ENCODE data around the gene ADCY2.

The ADCY2 gene

DNA sequence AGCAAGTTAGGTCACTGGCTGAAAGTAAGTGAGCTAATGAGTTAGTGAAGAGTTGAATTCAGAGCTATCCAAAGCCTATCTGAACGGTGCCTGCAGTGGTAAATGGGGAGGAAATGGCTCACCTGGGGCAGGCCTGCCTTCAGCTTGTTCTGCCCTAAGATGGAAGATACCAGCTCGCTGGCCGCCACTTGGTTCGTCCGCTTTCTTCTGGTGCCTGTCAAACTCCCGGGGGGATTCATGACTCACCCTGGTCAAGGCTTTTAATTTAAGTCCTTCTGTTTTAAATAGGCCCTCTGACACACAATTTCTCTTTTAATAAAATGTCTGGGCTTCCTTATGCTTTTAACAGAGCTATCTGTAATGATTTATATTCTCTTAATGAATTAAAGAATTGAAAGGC is 376.2 kb downstream of the ADCY2 start:
- no peak for DNase-seq (ENCODE audit: extremely low read depth in 1 of 2, low read depth in 1 of 2)

DNA sequence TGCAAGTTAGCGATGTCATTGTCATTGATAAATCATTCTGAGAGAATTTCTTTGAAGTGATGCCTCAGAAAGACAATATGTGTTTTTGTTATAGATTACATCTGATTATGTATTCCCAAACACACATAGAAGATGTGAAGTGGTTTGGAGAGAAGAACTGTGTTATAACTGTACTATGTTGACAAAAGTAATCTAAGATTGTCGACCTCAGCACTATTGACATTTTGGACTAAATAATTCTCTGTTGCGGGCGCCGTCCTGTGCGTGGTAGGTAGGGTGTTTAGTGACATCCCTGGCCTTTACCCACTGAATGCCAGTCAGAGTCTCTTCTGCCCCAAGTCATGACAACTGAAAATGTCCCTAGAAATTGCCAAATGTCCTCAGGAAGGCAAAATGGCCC is 377.2 kb downstream of the ADCY2 start:
- no peak for DNase-seq (ENCODE audit: extremely low read depth in 1 of 2, low read depth in 1 of 2)

GRCh38 chr5:7776442-7776841 is 380.5 kb downstream of the ADCY2 start:
- no peak for DNase-seq (ENCODE audit: extremely low read depth in 1 of 2, low read depth in 1 of 2)

DNA sequence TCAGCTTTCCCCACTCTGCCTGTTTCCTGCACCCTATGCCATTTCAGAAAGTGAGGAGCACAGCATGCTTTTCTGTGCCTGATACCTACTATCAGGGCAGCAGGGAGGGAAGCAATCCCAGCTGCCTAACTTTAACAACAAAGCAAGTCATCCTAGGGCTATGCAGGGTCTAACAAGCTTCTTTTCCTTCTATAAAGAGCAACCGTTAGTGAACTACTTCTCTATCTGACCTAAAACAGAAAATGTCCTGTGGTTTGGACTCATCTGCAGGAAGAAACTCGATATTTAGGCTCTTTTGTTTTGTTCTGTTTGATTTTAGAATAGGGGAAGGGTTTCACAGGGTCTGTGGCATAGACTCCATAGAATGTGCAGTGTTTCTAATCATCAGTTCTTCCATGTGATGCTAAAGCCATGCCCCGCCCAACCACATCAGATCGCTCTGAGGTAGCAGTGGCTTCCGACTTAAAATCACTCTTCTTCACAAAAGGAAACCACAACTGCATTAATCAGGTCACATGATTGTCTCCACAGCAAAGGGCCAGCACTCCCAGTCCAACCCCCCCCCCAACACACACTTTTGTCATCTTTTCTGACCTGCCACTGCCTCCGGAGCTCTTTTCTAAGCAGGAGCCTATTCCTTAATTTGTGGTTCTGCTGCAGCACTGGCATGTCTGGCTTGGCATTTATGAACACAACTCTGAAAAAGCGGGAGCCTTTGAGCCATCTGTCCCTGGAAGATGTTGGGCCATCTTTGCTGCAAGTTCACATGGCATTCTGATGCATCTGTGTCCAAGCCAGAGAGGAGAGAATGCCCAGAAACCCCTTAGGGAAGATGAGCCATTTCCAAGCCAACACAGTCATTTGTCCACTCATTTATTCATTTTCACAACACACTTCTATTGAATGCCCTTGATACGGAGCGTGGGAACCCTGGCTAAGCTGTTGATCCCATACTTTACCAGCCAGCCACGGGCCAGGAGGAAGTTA is 383.4 kb downstream of the ADCY2 start:
- DNase-seq (ENCODE audit: extremely low read depth in 1 of 2, low read depth in 1 of 2): no peak

GRCh38 chr5:7781899-7782298 is 386.0 kb downstream of the ADCY2 start:
- no peak for DNase-seq (ENCODE audit: extremely low read depth in 1 of 2, low read depth in 1 of 2)

- DNase-seq (ENCODE audit: extremely low read depth in 1 of 2, low read depth in 1 of 2): no peak
Observed at GRCh38 chr5:7784683-7785380, 388.9 kb downstream of the ADCY2 start.

- DNase-seq (ENCODE audit: extremely low read depth in 1 of 2, low read depth in 1 of 2): no peak
Observed at GRCh38 chr5:7787770-7788169, 391.8 kb downstream of the ADCY2 start.

GRCh38 chr5:7789567-7789966 is 393.6 kb downstream of the ADCY2 start:
- DNase-seq (ENCODE audit: extremely low read depth in 1 of 2, low read depth in 1 of 2): no peak

GRCh38 chr5:7793895-7794294 is 398.0 kb downstream of the ADCY2 start:
- no peak for DNase-seq (ENCODE audit: extremely low read depth in 1 of 2, low read depth in 1 of 2)

DNA sequence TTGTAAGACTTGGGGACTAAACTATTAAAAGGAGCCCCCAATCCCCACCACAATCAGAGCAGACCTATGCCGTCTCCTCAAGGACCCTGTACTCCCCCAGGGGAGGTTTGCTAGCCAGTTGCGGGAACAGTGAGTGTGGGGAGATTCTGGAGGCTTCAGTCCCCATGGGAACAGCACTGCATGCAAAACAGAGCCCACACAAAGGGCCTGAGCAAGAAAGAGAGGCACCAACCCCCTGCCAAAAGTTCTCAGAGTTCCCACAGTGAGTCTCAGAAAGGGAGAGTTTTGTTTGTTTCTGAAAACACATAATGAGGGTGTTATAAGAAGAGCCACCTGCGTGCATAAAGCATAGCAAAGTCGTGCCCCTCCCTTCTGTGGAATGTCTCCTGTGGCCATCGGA is 398.4 kb downstream of the ADCY2 start:
- no peak for DNase-seq (ENCODE audit: extremely low read depth in 1 of 2, low read depth in 1 of 2)

DNA sequence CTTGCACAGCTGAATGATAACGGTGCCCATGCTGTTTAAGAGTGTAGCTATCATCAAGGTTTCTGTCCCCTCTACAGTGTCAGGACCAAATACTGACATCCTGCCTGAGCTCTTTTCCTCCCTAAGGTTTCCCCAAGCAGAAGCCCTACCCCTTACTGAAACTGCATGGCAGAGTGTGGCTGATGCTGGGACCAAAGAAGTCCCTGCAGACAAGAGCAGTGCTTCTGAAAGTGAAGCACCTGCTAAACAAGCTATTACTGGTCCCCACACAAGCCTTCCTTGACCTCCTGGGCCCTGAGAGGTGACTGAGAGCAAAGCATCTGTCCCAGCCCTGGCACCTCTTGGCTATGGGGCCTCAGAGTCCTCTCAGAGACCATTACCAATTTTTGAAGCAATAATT is 398.9 kb downstream of the ADCY2 start:
- DNase-seq (ENCODE audit: extremely low read depth in 1 of 2, low read depth in 1 of 2): no peak

DNA sequence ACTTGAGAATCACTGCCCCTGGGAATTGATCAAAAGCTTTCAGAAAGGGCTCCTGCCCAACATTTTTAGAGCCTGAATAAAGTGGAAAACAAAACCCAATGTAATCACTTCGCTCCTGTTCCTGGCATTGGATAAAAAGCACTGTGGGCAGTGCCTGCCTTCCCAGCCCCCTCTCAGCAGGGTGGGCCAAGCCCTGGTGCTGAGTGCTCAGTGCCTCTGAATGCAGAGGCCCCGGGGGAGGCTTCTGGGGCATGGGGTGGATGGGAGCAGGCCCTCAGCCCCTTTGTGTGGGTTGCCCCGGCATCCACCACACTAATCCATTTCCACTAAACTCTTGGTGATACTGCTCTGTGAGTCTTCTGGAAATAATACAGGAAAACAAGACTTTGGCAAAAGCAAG is 399.4 kb downstream of the ADCY2 start:
- no peak for DNase-seq (ENCODE audit: extremely low read depth in 1 of 2, low read depth in 1 of 2)

DNA sequence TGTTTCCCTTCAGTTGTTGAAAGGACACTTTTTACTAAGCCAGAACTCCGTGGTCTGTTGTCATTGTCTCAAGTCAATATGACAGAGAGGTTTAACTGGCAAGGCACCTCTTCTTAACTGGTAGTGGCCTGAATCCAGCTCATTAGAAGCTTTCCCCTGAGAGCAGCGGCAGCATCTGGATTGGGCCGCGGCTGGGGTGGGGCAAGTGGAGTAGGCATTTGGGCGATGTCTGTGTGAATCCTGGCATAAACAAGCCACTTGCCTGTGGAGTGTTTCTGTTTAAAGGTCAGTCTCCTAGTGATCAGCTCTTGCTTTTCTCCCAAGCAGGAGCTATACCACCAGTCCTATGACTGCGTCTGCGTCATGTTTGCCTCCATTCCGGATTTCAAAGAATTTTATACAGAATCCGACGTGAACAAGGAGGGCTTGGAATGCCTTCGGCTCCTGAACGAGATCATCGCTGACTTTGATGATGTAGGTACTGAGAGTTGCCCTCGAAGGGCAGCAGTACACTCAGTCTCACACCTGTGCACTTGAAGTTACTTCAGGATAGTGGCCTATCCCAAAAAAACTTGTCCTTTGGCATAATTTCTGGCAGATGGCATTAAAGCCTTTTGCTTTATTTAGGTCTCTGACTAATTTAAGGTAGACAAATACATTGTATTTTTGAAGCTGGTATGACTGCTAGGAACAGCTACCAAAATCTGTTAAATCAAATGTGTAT is 406.1 kb downstream of the ADCY2 start:
- no peak for DNase-seq (ENCODE audit: extremely low read depth in 1 of 2, low read depth in 1 of 2)

- DNase-seq (ENCODE audit: extremely low read depth in 1 of 2, low read depth in 1 of 2): no peak
Observed at GRCh38 chr5:7802855-7803254, 406.9 kb downstream of the ADCY2 start.

DNA sequence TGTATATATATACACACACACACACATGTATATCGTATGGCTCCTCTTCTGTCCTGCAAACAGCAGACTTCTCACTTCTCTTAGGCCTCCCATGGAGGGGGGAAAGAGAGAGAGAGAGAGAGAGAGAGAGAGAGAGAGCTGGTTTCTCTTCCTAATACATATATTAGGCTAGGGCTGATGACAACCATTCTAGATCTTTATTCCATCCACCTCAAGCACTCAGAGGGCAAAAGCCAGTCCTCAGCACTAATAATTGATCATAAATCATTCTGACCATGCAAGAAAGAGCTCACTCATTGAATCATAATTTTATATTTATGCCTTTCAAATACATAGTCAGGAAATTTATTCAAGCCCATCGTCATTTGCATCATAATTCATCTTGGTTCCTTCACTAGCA is 408.0 kb downstream of the ADCY2 start:
- no peak for DNase-seq (ENCODE audit: extremely low read depth in 1 of 2, low read depth in 1 of 2)

- DNase-seq (ENCODE audit: extremely low read depth in 1 of 2, low read depth in 1 of 2): no peak
Observed at GRCh38 chr5:7805379-7805778, 409.4 kb downstream of the ADCY2 start.

GRCh38 chr5:7808998-7809397 is 413.1 kb downstream of the ADCY2 start:
- no peak for DNase-seq (ENCODE audit: extremely low read depth in 1 of 2, low read depth in 1 of 2)

DNA sequence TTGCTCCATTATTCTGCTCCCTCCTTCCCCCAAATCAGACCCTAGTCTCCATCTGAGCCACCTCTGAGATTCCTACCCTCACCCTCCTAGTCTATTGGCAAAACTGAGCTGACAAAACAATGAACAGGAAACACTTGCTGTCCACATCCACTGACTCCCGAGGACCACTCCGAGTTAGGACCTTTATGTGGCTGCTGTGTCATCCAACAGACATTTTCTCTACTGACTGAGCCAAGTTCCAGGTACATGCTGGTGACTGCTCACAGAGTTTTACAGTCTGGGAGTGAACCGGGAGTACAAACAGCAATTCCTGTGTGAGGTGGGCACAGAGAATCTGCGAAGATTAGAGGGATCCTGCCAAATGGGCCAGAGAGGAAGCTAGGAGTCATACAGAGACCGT is 415.8 kb downstream of the ADCY2 start:
- DNase-seq (ENCODE audit: extremely low read depth in 1 of 2, low read depth in 1 of 2): no peak

GRCh38 chr5:7813007-7813406 is 417.1 kb downstream of the ADCY2 start:
- no peak for DNase-seq (ENCODE audit: extremely low read depth in 1 of 2, low read depth in 1 of 2)

DNA sequence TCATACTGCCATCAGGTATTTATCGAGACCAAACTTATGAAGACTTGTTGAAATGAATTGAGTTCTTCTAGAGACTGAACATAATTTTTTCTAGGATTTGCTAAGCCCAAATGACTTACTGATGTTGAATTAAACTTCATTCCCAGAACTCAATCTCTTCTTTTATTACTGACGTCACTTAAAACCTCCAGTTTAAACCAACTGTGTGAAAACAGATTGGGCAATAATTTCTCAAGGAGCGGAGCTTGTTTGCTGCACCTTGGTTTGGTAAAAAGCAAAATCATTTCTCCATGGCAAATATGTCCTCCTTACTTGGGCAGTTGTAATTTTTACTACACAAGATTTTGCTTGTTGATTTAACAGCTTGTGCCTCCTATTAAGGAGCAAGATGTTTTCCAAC is 417.6 kb downstream of the ADCY2 start:
- DNase-seq (ENCODE audit: extremely low read depth in 1 of 2, low read depth in 1 of 2): no peak

DNA sequence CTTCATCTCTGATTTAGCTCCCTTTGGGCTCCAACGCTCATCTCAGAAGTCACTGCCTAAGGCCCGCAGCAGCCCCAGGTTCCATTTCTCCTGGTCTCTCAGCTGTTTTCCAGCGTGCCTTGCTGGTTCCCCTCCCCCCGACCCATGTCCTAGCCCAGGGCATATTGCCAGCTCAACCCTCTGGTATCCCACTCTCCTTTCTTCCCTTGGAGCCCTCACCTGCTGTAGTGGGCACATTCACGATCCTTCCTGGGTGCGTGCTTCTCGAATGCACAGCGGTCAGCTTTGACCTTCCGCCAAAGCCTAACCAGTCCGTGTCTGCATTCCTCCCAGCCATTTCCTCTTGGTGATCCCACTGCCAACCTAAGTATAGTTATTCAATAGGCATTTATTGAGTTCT is 418.9 kb downstream of the ADCY2 start:
- DNase-seq (ENCODE audit: extremely low read depth in 1 of 2, low read depth in 1 of 2): no peak
